ENCODE data around the gene ENDOG.
A peak's percentile ranks its signal among the peaks of the same experiment; 100 is the strongest.

DNA sequence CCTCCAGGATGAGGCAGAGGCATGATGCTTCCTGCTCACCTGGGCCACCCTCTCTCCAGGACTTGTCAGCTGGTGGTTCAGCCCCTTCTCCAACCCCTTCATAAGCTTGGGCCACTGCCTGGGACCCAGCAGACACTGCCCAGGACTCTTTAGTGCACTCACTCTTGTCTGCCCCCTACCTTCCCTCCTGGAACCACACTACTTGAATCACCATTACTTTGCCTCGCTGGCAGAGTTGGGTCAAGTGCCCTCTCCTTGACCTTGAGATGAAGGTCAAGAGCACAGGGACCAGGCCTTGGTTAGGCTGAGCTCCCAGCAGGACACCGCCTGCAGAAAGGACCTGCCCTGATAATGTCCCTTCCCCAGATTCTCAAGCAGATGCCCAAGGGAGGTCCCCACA, 8.5 kb upstream of the ENDOG start:
- TF ChIP-seq POLR2A (IDR thresholded peaks at IDR 0.05; ENCODE audit: low read depth, low read length) (0 out of 2 replicates have a peak, but pooled peaks have one; percentile 26), POLR2AphosphoS5 (IDR thresholded peaks at IDR 0.05; ENCODE audit: low read depth, low read length) (no peak)

All from GM12892 (cell line).